CD8-positive, alpha-beta memory T cell (primary cell): ENCODE results near the gene GNAZ. TPM values are rescaled to one million over a fixed set of nuclear protein-coding genes. Genes with fewer than 3 reads are reported as not detected.
A peak's percentile ranks its signal among the peaks of the same experiment; 100 is the strongest.

ENCODE experiments used
- CTCF ChIA-PET: fragments of 350-600 bp; sonication (Branson Sonifier 250); formaldehyde crosslinking; loops from one replicate; lab custom pipeline; 2021; ENCODE audit warnings: antibody characterized with exemption; lab: Charles Lee
- POLR2A ChIA-PET: fragments of 350-600 bp; sonication (Branson Sonifier 250); formaldehyde crosslinking; loops from one replicate; lab custom pipeline; 2021; ENCODE audit warnings: antibody characterized with exemption; lab: Charles Lee
- DNase-seq, 5 donors: peaks; one replicate each; pipeline versions ENCODE4 v3.0.0 to v3.0.0-alpha.2; 2020 to 2022; ENCODE audit warnings: mixed read lengths in 1 of 5
- H3K27ac ChIP-seq: one replicate; pipeline ENCODE4 v1.7.0; 2013; ENCODE audit warnings: low read depth, mild to moderate bottlenecking, low read length, moderate library complexity
- H3K27me3 ChIP-seq: 2 replicates; pipeline ENCODE4 v1.7.0; 2013; ENCODE audit warnings: low read length, mild to moderate bottlenecking; ENCODE audit not compliant: insufficient read depth, poor library complexity, severe bottlenecking
- H3K36me3 ChIP-seq: 2 replicates; pipeline ENCODE4 v1.7.0; 2013; ENCODE audit warnings: mild to moderate bottlenecking, low read length, moderate library complexity; ENCODE audit not compliant: insufficient read depth
- H3K4me1 ChIP-seq: 2 replicates; pipeline ENCODE4 v1.7.0; 2013; ENCODE audit warnings: mild to moderate bottlenecking, low read length, moderate library complexity; ENCODE audit not compliant: insufficient read depth
- H3K4me3 ChIP-seq: 2 replicates; pipeline ENCODE4 v1.7.0; 2013; ENCODE audit warnings: mild to moderate bottlenecking, low read length
- H3K9me3 ChIP-seq: 2 replicates; pipeline ENCODE4 v1.7.0; 2013; ENCODE audit warnings: mild to moderate bottlenecking, low read length
- H3K27ac Mint-ChIP-seq, 8 donors: one replicate each; pipeline ENCODE4 v1.8.0; 2020 to 2021; ENCODE audit warnings: mixed read lengths in 8 of 8, mild to moderate bottlenecking in 6 of 8, inconsistent platforms in 3 of 8, moderate library complexity in 3 of 8
- H3K27me3 Mint-ChIP-seq, 2 donors: one replicate each; pipeline ENCODE4 v1.8.0; 2020 to 2021; ENCODE audit warnings: mixed read lengths in 2 of 2, mild to moderate bottlenecking in 1 of 2, moderate library complexity in 1 of 2
- H3K36me3 Mint-ChIP-seq, 3 donors: one replicate each; pipeline ENCODE4 v1.8.0; 2020 to 2021; ENCODE audit warnings: mixed read lengths in 3 of 3, inconsistent platforms in 1 of 3, mild to moderate bottlenecking in 1 of 3
- H3K4me1 Mint-ChIP-seq, 3 donors: one replicate each; pipeline ENCODE4 v1.8.0; 2020 to 2021; ENCODE audit warnings: mixed read lengths in 3 of 3, inconsistent platforms in 1 of 3, mild to moderate bottlenecking in 1 of 3
- H3K4me3 Mint-ChIP-seq, 7 donors: one replicate each; pipeline ENCODE4 v1.8.0; 2020 to 2021; ENCODE audit warnings: mixed read lengths in 7 of 7, mild to moderate bottlenecking in 6 of 7, moderate library complexity in 4 of 7, inconsistent platforms in 2 of 7
- H3K9me3 Mint-ChIP-seq, 5 donors: one replicate each; pipeline ENCODE4 v1.8.0; 2020 to 2022; ENCODE audit warnings: mixed read lengths in 5 of 5, mild to moderate bottlenecking in 3 of 5, moderate library complexity in 2 of 5, inconsistent platforms in 1 of 5
- polyA plus RNA-seq: library from polyadenylated mRNA; unstranded; fragments of 300-500 nt; fragmentation: Illumina TruSeq; gene quantifications from one replicate; pipeline ENCODE4 v1.2.3, GENCODE V29; 2021
- total RNA-seq, 2 experiments: library from RNA; stranded (reverse); gene quantifications; one replicate each; pipeline ENCODE4 v1.2.3, GENCODE V29; 2021

The GNAZ gene
- total and polyA plus RNA-seq, 3 experiments from 2014 or later: 0.53 to 2.6 (median 2.0) TPM

DNA sequence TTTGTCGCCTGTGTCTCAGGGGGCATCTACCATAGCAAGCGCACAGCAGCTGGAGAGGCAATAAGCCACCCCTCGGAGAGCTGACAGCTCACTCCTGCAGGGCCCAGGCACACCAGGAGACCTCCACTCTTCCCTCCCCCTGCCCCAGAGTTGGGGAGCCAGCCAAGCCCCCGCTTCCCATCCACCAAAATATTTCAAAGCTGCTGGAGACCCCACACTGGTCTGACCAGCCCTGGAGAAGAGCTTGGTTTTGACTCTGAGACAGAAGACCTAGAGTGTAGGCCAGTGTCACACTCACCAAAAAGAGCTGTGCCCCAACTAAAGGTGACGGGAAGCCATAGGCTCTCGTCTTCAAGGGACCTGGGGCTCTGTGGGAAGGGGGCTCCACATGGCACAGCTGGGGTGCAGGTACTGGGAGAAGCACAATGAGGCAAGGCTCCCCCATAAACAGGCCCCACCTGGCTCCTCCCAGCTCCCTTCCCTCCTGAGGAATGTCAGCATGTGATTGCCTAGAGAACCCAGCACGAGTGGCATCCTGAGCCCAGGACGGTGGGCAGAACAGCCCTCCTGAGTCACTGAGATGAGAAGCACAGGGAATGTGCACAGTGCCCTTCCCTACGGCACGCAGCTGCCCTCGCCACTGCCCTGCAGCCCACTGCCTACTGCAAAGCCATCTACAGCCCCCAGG lies 5.8 kb upstream of the GNAZ start:
- CTCF ChIA-PET: interaction anchor here (1.4 to 1.5 kb wide), 2 partner anchors 10 to 110 kb away, joined by 4 read pairs; no protein-coding TSS in a partner anchor
- no peak for DNase-seq
- H3K27me3 ChIP-seq: peaks cover 4% of the 10 kb centered on the region

DNA sequence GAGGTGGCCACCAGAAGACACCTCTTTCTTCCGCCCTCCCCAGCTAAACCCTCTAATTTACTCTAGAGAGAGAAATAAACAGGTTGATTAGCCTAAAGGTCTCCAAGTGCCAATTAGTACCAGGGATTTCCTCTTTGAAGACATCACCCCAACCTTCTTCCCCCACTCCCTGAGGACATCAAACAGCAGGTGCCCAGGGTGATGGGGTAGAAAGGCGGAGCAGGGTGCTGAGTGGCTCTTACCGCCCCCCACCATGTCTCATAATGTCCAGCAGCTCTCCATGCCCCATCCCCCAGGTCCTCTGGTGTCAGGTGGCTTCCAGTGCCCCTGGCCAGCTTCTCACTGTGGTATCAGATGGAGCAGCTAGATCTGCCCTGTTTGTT lies 5.3 kb upstream of the GNAZ start:
- Mint-ChIP-seq H3K9me3 (no peaks in the 10 kb centered on the region), H3K4me1 (peaks cover 12 to 17% (median 15%) of the 10 kb centered on the region in 3 donors), H3K4me3 (no peak overlapping the region), H3K27ac (peak overlapping the region in 1 of 8 donors; percentile 17), H3K36me3 (peaks cover 0 to 2% (median 0%) of the 10 kb centered on the region in 3 donors), H3K27me3 (peaks cover 0 to 1% of the 10 kb centered on the region in 2 donors)
- H3K4me3 ChIP-seq: no peak overlapping the region
- POLR2A ChIA-PET: no interaction called here
- CTCF ChIA-PET: interaction anchor here (1.4 to 1.5 kb wide), 2 partner anchors 10 to 110 kb away, joined by 4 read pairs; no protein-coding TSS in a partner anchor
- H3K36me3 ChIP-seq: no peaks in the 10 kb centered on the region
- DNase-seq: no peak
- no peaks in the 10 kb centered on the region for H3K9me3 ChIP-seq
- H3K27ac ChIP-seq: no peak overlapping the region
- H3K4me1 ChIP-seq: peaks cover 4% of the 10 kb centered on the region
- H3K27me3 ChIP-seq: no peaks in the 10 kb centered on the region

More for the DNA sequence above, 5.8 kb upstream of the GNAZ start:
- Histone ChIP-seq H3K36me3 (no peaks in the 10 kb centered on the region), H3K27ac (no peak overlapping the region), H3K4me3 (no peak overlapping the region), H3K9me3 (no peaks in the 10 kb centered on the region), H3K4me1 (peaks cover under 1% of the 10 kb centered on the region)
- no peaks in the 10 kb centered on the region for H3K36me3 Mint-ChIP-seq
- peak overlapping the region in 2 of 8 donors; percentile 17 to 42 for H3K27ac Mint-ChIP-seq
- H3K4me1 Mint-ChIP-seq: peaks cover 10 to 14% (median 12%) of the 10 kb centered on the region in 3 donors
- no peaks in the 10 kb centered on the region for H3K9me3 Mint-ChIP-seq
- H3K27me3 Mint-ChIP-seq: peaks cover 0 to 1% of the 10 kb centered on the region in 2 donors
- H3K4me3 Mint-ChIP-seq: no peak overlapping the region
- POLR2A ChIA-PET: no interaction called here

DNA sequence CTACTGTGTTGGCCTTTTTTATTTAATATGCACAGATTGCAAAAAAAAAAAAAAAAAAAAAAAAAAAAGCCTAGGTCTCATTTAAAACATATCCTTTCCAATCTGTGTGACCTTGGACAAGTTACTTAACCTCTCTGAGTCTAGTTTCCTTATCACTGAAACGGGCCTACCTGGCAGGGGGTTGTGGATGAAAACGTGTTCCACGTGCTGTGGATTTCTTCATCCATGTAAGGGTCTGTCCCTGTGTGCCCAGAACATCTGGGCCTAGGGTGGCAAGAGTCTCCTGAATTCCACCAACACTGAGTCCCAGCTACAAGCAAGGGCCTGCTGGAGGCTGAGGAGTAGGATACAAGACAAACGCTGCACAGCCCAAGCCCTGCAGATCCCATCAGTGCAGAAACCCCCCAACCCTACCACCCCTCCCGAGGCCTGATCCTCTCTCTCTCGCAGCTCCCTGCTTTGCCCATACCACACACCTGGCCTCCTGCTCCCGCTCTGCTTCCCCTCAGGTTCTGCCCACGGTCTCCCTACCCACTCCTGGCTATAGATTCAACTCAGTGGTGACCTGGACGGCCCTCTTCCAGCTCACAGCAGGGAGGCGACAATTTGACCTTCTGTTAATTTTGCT lies 4.7 kb upstream of the GNAZ start:
- DNase-seq: peak in 1 of 5 donors; percentile 15
- H3K27me3 Mint-ChIP-seq: peaks cover 0 to 1% of the 10 kb centered on the region in 2 donors
- H3K27ac ChIP-seq: no peak overlapping the region
- peaks cover 4% of the 10 kb centered on the region for H3K4me1 ChIP-seq
- no peaks in the 10 kb centered on the region for H3K36me3 ChIP-seq
- peak overlapping the region in 1 of 7 donors; percentile 16 for H3K4me3 Mint-ChIP-seq
- H3K4me3 ChIP-seq: no peak overlapping the region
- no peaks in the 10 kb centered on the region for H3K9me3 Mint-ChIP-seq
- peaks cover 0 to 2% (median 0%) of the 10 kb centered on the region in 3 donors for H3K36me3 Mint-ChIP-seq
- no peaks in the 10 kb centered on the region for H3K9me3 ChIP-seq
- peaks cover 12 to 17% (median 15%) of the 10 kb centered on the region in 3 donors for H3K4me1 Mint-ChIP-seq
- CTCF ChIA-PET: interaction anchor here (1.4 kb wide), 1 partner anchor 11 kb away, joined by 4 read pairs; no protein-coding TSS in a partner anchor
- POLR2A ChIA-PET: no interaction called here
- H3K27ac Mint-ChIP-seq: peak overlapping the region in 2 of 8 donors; percentile 25 to 82
- H3K27me3 ChIP-seq: no peaks in the 10 kb centered on the region

DNA sequence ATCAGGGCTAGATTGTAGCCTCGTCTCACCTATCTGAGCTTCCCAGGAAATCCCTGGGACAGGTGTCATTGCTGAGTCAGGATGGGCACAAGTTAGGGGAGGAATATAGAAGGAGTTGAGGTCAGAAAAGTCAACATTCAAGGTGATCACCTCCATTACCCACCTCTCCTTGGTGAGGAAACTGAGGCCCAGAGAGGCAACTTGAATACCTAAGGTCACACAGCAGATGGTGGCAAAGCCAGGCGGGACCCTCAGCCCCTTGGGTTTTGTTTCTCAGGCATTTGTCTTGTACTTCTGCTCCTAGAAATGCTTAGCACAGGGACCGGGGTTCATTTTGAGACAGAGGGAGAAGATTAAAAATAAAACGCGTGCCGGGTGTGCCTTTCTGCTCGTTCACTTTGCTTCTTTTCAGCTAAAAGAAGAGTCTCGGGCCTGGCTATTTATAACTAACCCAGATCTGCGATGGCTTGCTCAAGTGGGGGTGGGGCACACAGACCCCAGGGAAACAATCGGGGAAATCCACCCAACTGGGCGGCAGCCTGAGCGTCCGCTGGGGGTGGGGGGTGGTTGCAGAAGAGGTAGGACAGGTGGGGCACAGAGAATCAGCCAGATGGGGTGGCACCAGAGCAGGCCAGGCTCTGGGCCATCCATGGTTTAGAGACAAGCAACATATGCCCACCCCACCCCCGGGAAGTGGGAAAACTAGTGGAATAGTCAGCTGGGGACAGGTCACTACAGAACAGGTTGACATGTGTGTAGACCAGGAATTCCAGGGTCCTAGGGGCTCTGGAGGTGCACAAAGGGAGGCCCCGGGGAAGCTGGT lies 3.9 kb upstream of the GNAZ start:
- H3K27me3 ChIP-seq: peaks cover 6% of the 10 kb centered on the region
- ChIA-PET POLR2A (no interaction called here), CTCF (no interaction called here)
- peaks cover 12% of the 10 kb centered on the region for H3K4me1 ChIP-seq
- H3K4me3 ChIP-seq: no peak overlapping the region
- H3K9me3 ChIP-seq: no peaks in the 10 kb centered on the region
- Mint-ChIP-seq H3K36me3 (peaks cover 0 to 2% (median 0%) of the 10 kb centered on the region in 3 donors), H3K9me3 (no peaks in the 10 kb centered on the region), H3K4me1 (peaks cover 12 to 23% (median 15%) of the 10 kb centered on the region in 3 donors), H3K27ac (peak overlapping the region in 4 of 8 donors; percentile 11 to 82 (median 30)), H3K27me3 (peaks cover 0 to 2% of the 10 kb centered on the region in 2 donors), H3K4me3 (peak overlapping the region in 1 of 7 donors; percentile 16)
- H3K36me3 ChIP-seq: no peaks in the 10 kb centered on the region
- peak in 1 of 5 donors; percentile 32 for DNase-seq
- H3K27ac ChIP-seq: no peak overlapping the region

DNA sequence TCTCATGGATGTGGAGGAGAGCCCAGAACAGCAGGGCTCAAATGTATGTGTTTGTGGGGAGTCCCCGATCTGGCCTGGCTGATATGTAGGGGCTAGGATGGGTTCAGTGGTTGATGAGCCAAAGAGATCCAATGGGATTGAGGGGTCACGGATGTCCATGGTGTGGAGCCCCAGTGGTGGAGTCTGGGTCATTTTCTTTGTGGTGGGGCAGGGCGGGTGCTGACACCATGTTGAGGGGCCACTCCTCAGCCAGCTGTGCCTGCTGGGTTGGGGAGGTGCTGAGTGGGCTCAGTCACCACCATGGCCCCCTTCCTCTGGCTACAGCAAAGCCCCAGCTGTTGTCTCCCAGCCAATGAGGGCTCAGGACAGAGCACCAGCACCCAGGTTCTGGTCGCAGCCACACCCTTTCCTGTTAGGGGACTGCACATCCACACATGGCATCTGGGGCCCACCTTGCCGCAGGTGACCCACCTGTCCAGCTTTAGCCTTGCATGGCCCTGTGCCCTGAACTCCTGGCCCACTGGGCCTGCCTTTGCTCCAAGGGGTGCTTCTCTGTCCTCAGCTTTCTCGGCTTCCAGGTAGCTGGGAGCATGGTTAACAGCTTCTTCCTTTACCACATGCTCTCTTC lies 3.2 kb upstream of the GNAZ start:
- ChIA-PET CTCF (no interaction called here), POLR2A (no interaction called here)
- Mint-ChIP-seq H3K4me3 (peak overlapping the region in 1 of 7 donors; percentile 2), H3K4me1 (peaks cover 12 to 26% (median 15%) of the 10 kb centered on the region in 3 donors), H3K27ac (peak overlapping the region in 3 of 8 donors; percentile 18 to 92 (median 66)), H3K36me3 (peaks cover 0 to 2% (median 0%) of the 10 kb centered on the region in 3 donors), H3K27me3 (peaks cover 2 to 9% of the 10 kb centered on the region in 2 donors), H3K9me3 (no peaks in the 10 kb centered on the region)
- H3K4me1 ChIP-seq: peaks cover 15% of the 10 kb centered on the region
- DNase-seq: peak in 1 of 5 donors; percentile 21
- H3K36me3 ChIP-seq: no peaks in the 10 kb centered on the region
- H3K27me3 ChIP-seq: peaks cover 11% of the 10 kb centered on the region
- H3K4me3 ChIP-seq: no peak overlapping the region
- H3K27ac ChIP-seq: no peak overlapping the region
- no peaks in the 10 kb centered on the region for H3K9me3 ChIP-seq

DNA sequence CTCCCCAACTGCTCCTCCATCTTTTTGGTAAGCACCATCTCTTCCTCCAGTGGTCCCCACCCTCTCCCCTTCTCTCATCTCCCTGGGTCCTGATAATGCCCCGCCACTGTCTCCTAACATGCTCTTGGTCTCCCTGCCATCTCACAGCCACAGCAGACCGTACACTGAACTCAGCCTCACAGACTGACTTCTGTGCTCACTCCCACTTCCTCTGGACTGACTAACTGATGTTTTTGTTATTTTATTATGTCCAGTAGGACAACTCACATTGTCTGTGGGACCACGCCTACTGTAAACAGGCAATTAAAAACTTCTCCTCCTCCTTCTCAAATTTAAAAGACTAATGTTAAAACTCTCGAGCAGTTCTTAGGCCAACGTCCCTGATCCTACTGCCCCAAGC lies 2.6 kb upstream of the GNAZ start:
- peak in 1 of 5 donors; percentile 7 for DNase-seq
- peaks cover 2 to 12% of the 10 kb centered on the region in 2 donors for H3K27me3 Mint-ChIP-seq
- H3K27ac ChIP-seq: no peak overlapping the region
- no peaks in the 10 kb centered on the region for H3K9me3 Mint-ChIP-seq
- ChIA-PET POLR2A (no interaction called here), CTCF (no interaction called here)
- H3K36me3 ChIP-seq: no peaks in the 10 kb centered on the region
- H3K4me1 Mint-ChIP-seq: peaks cover 12 to 26% (median 15%) of the 10 kb centered on the region in 3 donors
- H3K27ac Mint-ChIP-seq: peak overlapping the region in 7 of 8 donors; percentile 7 to 92 (median 18)
- peaks cover 0 to 2% (median 0%) of the 10 kb centered on the region in 3 donors for H3K36me3 Mint-ChIP-seq
- no peak overlapping the region for H3K4me3 ChIP-seq
- peaks cover 15% of the 10 kb centered on the region for H3K4me1 ChIP-seq
- no peaks in the 10 kb centered on the region for H3K9me3 ChIP-seq
- peaks cover 16% of the 10 kb centered on the region for H3K27me3 ChIP-seq
- H3K4me3 Mint-ChIP-seq: peak overlapping the region in 1 of 7 donors; percentile 2

DNA sequence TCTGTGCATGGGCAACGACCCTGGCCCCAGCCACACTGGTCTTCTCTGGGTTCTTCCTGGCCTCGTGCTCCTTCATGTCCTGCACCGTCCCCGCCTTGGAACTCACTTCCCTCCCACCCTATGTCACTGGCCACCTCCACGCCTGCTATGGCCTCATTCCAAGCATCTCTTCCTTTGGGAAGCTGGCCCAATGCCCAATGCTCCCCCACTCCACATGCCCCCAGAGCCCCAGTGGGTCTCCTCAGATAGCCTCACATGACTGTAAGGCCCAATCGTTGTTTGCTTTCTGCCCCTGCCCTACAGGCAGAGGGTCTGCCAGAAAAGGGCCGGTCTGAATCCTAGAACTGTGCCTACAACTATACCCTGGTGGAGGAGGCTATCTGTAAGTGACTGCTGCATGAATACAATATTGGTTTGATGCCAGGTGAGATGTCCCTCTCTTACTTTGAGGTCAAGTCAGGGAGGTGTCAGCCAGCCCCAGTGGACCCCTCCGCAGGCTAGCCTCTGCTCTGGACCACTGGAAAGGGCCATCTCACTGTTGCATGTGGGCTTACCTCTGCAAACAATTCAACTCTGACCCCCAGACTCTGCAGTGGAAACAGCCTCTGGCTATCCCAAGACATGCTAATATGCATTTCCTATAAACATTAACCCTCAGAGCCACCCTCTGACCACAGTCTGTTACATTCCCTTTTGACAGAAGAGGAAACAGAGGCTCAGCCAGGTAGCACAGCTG lies 2.1 kb upstream of the GNAZ start:
- Mint-ChIP-seq H3K4me3 (peak overlapping the region in 2 of 7 donors; percentile 2 to 83), H3K27me3 (peaks cover 2 to 12% of the 10 kb centered on the region in 2 donors), H3K9me3 (no peaks in the 10 kb centered on the region), H3K36me3 (peaks cover 0 to 2% (median 0%) of the 10 kb centered on the region in 3 donors), H3K27ac (peak overlapping the region in 6 of 8 donors; percentile 3 to 70 (median 48)), H3K4me1 (peaks cover 12 to 26% (median 15%) of the 10 kb centered on the region in 3 donors)
- ChIA-PET POLR2A (no interaction called here), CTCF (no interaction called here)
- Histone ChIP-seq H3K4me1 (peaks cover 15% of the 10 kb centered on the region), H3K4me3 (no peak overlapping the region), H3K27me3 (peaks cover 21% of the 10 kb centered on the region), H3K36me3 (no peaks in the 10 kb centered on the region), H3K27ac (no peak overlapping the region), H3K9me3 (no peaks in the 10 kb centered on the region)
- peak in 1 of 5 donors; percentile 43 for DNase-seq
